Measurements from ENCODE around the gene KSR2. TPM values are rescaled to one million over a fixed set of nuclear protein-coding genes. Genes with fewer than 3 reads are reported as not detected.

The KSR2 gene
- polyA plus RNA-seq, 4 donors, result 0.54 to 0.99 (median 0.78) TPM

Other genes starting within 250 kb of the KSR2 start
- gene RFC5, start 47.7 kb upstream of the KSR2 start, polyA plus RNA-seq (ENCODE audit: insufficient read length in 4 of 4), result 10 to 100 TPM; 34.7 to 39.6 (median 36.6) TPM
- gene WSB2, start 92.2 kb upstream of the KSR2 start, polyA plus RNA-seq (ENCODE audit: insufficient read length in 4 of 4), result 10 to 100 TPM; 50.3 to 52.2 (median 51.6) TPM
- gene VSIG10, start 135.0 kb upstream of the KSR2 start, polyA plus RNA-seq (ENCODE audit: insufficient read length in 4 of 4), result 10 to 100 TPM; 17.6 to 34.5 (median 27.5) TPM
- 100 to 1,000 TPM; 268 to 353 (median 333) TPM for gene PEBP1, start 167.1 kb upstream of the KSR2 start, polyA plus RNA-seq (ENCODE audit: insufficient read length in 4 of 4)

All from left renal cortex interstitium (tissue), 4 donors.